WTC11 (cell line): ENCODE data around the gene SAMD4A. TPM values are rescaled to one million over a fixed set of nuclear protein-coding genes. Genes with fewer than 3 reads are reported as not detected.

Experiments
- ATAC-seq: fragments of 200-7000 bp; cut with Tn5 transposase; 2 replicates; pipeline ENCODE4 v1.10.0; 2021; ENCODE audit warnings: mild to moderate bottlenecking, moderate library complexity
- CTCF ChIA-PET: fragments of 300-600 bp; sonication (Branson Sonifier 250); formaldehyde crosslinking; loops from one replicate; lab custom pipeline; 2021; ENCODE audit warnings: antibody characterized with exemption; lab: Charles Lee
- POLR2A ChIA-PET: fragments of 350-600 bp; sonication (Branson Sonifier 250); formaldehyde crosslinking; loops from one replicate; lab custom pipeline; 2021; ENCODE audit warnings: antibody characterized with exemption; lab: Charles Lee
- DNase-seq: peaks from one replicate; pipeline ENCODE4 v3.0.0; 2021; ENCODE audit warnings: low spot score
- H3K27ac Mint-ChIP-seq: 2 replicates; pipeline ENCODE4 v1.8.0; 2021; ENCODE audit warnings: mixed read lengths
- H3K27me3 Mint-ChIP-seq: 2 replicates; pipeline ENCODE4 v1.8.0; 2021; ENCODE audit warnings: low read depth, mild to moderate bottlenecking, moderate library complexity, mixed read lengths
- H3K36me3 Mint-ChIP-seq: 2 replicates; pipeline ENCODE4 v1.8.0; 2021; ENCODE audit warnings: mixed read lengths
- H3K4me1 Mint-ChIP-seq: 2 replicates; pipeline ENCODE4 v1.8.0; 2022; ENCODE audit warnings: mixed read lengths
- H3K4me3 Mint-ChIP-seq: 2 replicates; pipeline ENCODE4 v1.8.0; 2021; ENCODE audit warnings: mild to moderate bottlenecking, moderate library complexity, mixed read lengths
- H3K9me3 Mint-ChIP-seq: 2 replicates; pipeline ENCODE4 v1.8.0; 2021; ENCODE audit warnings: mixed read lengths
- AR ChIP-seq: fragments of 250-450 bp; sonication (Bioruptor Pico); IDR thresholded peaks from 2 replicates; pipeline ENCODE4 v1.9.0; 2021; ENCODE audit warnings: mild to moderate bottlenecking
- FOXK1 ChIP-seq: sonication (generic); formaldehyde crosslinking; IDR thresholded peaks from 2 replicates; pipeline ENCODE4 v1.8.0; 2022; ENCODE audit warnings: mild to moderate bottlenecking, moderate library complexity, missing genetic modification reagents
- HMGXB4 ChIP-seq: sonication (generic); formaldehyde crosslinking; IDR thresholded peaks from 2 replicates; pipeline ENCODE4 v1.8.1; 2023; ENCODE audit warnings: mild to moderate bottlenecking, moderate library complexity, missing genetic modification reagents
- MYBL2 ChIP-seq: sonication (generic); formaldehyde crosslinking; IDR thresholded peaks from 2 replicates; pipeline ENCODE4 v1.8.1; 2023; ENCODE audit warnings: mild to moderate bottlenecking, moderate library complexity, missing genetic modification reagents
- OVOL2 ChIP-seq: fragments of 250-450 bp; sonication (Bioruptor Pico); IDR thresholded peaks from 2 replicates; pipeline ENCODE4 v1.9.0; 2021; ENCODE audit warnings: mild to moderate bottlenecking, borderline replicate concordance
- PREB ChIP-seq: sonication (generic); formaldehyde crosslinking; IDR thresholded peaks from 2 replicates; pipeline ENCODE4 v1.8.1; 2022; ENCODE audit warnings: mild to moderate bottlenecking, missing genetic modification reagents, moderate library complexity, borderline replicate concordance
- STAT6 ChIP-seq: sonication (generic); formaldehyde crosslinking; conservative IDR thresholded peaks from 2 replicates; pipeline ENCODE4 v1.8.1; 2023; ENCODE audit warnings: mild to moderate bottlenecking, low read depth, missing genetic modification reagents, moderate library complexity
- TEAD1 ChIP-seq: sonication (generic); formaldehyde crosslinking; IDR thresholded peaks from 2 replicates; pipeline ENCODE4 v1.8.0; 2022; ENCODE audit warnings: mild to moderate bottlenecking, missing genetic modification reagents
- ZBTB21 ChIP-seq: sonication (generic); formaldehyde crosslinking; IDR thresholded peaks from 2 replicates; pipeline ENCODE4 v1.8.1; 2023; ENCODE audit warnings: mild to moderate bottlenecking, missing genetic modification reagents, borderline replicate concordance
- ZBTB43 ChIP-seq: sonication (generic); formaldehyde crosslinking; IDR thresholded peaks from 2 replicates; pipeline ENCODE4 v1.8.1; 2023; ENCODE audit warnings: mild to moderate bottlenecking, missing genetic modification reagents
- ZNF121 ChIP-seq: sonication (generic); formaldehyde crosslinking; IDR thresholded peaks from 2 replicates; pipeline ENCODE4 v1.8.0; 2023; ENCODE audit warnings: missing genetic modification reagents
- ZNF232 ChIP-seq: sonication (generic); formaldehyde crosslinking; IDR thresholded peaks from 2 replicates; pipeline ENCODE4 v1.8.0; 2022; ENCODE audit warnings: mild to moderate bottlenecking, missing genetic modification reagents
- ZNF263 ChIP-seq: sonication (generic); formaldehyde crosslinking; IDR thresholded peaks from 2 replicates; pipeline ENCODE4 v1.8.1; 2022; ENCODE audit warnings: low read depth, mild to moderate bottlenecking, moderate library complexity, missing genetic modification reagents
- ZNF317 ChIP-seq: sonication (generic); formaldehyde crosslinking; IDR thresholded peaks from 2 replicates; pipeline ENCODE4 v1.8.1; 2023; ENCODE audit warnings: low read depth, mild to moderate bottlenecking, moderate library complexity, missing genetic modification reagents, borderline replicate concordance
- ZNF416 ChIP-seq: fragments of 250-450 bp; sonication (Bioruptor Pico); IDR thresholded peaks from 2 replicates; pipeline ENCODE4 v1.9.0; 2021; ENCODE audit warnings: mild to moderate bottlenecking, inconsistent platforms
- ZNF671 ChIP-seq: fragments of 250-450 bp; sonication (Bioruptor Pico); IDR thresholded peaks from 2 replicates; pipeline ENCODE4 v1.8.0; 2021; ENCODE audit warnings: mild to moderate bottlenecking
- total RNA-seq: library from RNA; stranded (reverse); gene quantifications from 3 replicates; pipeline ENCODE4 v1.2.3, GENCODE V29; 2021

The SAMD4A gene
- total RNA-seq, 1 experiment from 2014 or later, result 6.0 TPM

- ChIA-PET POLR2A (no interaction called here), CTCF (interaction anchor here (0.5 kb wide), 1 partner anchor 69 kb away, joined by 5 read pairs; no protein-coding TSS in a partner anchor)
- DNase-seq (no peak), ATAC-seq (no peak)
- no peak overlapping the region for H3K27ac Mint-ChIP-seq
- TF ChIP-seq OVOL2 (CRISPR knock-in tag) (no peak), PREB (CRISPR knock-in tag) (no peak), ZNF416 (CRISPR knock-in tag) (no peak), MYBL2 (CRISPR knock-in tag) (no peak), TEAD1 (CRISPR knock-in tag) (no peak), STAT6 (CRISPR knock-in tag) (no peak), AR (CRISPR knock-in tag) (no peak), ZNF671 (CRISPR knock-in tag) (no peak), ZNF263 (CRISPR knock-in tag) (no peak), ZBTB43 (no peak), ZNF121 (CRISPR knock-in tag) (no peak), ZNF232 (CRISPR knock-in tag) (no peak), FOXK1 (CRISPR knock-in tag) (no peak), ZNF317 (CRISPR knock-in tag) (no peak), HMGXB4 (no peak), ZBTB21 (no peak)
- H3K27me3 Mint-ChIP-seq, result peaks cover 15% of the 10 kb centered on the region
- no peaks in the 10 kb centered on the region for H3K9me3 Mint-ChIP-seq
- peaks cover 8% of the 10 kb centered on the region for H3K4me1 Mint-ChIP-seq
- no peaks in the 10 kb centered on the region for H3K36me3 Mint-ChIP-seq
- H3K4me3 Mint-ChIP-seq, result no peak overlapping the region
These were observed 4.6 kb upstream of the SAMD4A start for GRCh38 chr14:54562334-54562733.
